K562 (cell line): ENCODE measurements around the gene LLGL1. TPM values are rescaled to one million over a fixed set of nuclear protein-coding genes. Genes with fewer than 3 reads are reported as not detected.

Experiments used
- ARHGAP35 ChIP-seq: fragments of 450-650 bp; IDR thresholded peaks from 2 replicates; pipeline ENCODE4 v1.6.1; 2018; ENCODE audit not compliant: partially characterized antibody
- CHCHD3 ChIP-seq: fragments of 250-450 bp; sonication (Bioruptor Pico); IDR thresholded peaks from 2 replicates; pipeline ENCODE4 v2.1.2; 2022; ENCODE audit warnings: mild to moderate bottlenecking
- CREBBP ChIP-seq: IDR thresholded peaks from one replicate; pipeline ENCODE4 v1.6.1; 2012; ENCODE audit warnings: low read depth, mild to moderate bottlenecking, control low read depth, inconsistent platforms, low read length
- DNMT1 ChIP-seq: fragments of 450-650 bp; IDR thresholded peaks from 2 replicates; pipeline ENCODE4 v1.6.1; 2016; ENCODE audit warnings: antibody characterized with exemption, mild to moderate bottlenecking
- HDAC8 ChIP-seq: fragments of 450-650 bp; IDR thresholded peaks from 2 replicates; pipeline ENCODE4 v1.6.1; 2016; ENCODE audit warnings: mild to moderate bottlenecking, missing genetic modification characterization, moderate library complexity, missing compliant biosample characterization
- HNRNPLL ChIP-seq: fragments of 200-400 bp; formaldehyde crosslinking; IDR thresholded peaks from 2 replicates; pipeline ENCODE4 v1.6.1; 2017; ENCODE audit warnings: low read length, low read depth, mild to moderate bottlenecking; ENCODE audit not compliant: poor library complexity, severe bottlenecking
- L3MBTL2 ChIP-seq: fragments of 450-650 bp; IDR thresholded peaks from 2 replicates; pipeline ENCODE4 v1.6.1; 2016; ENCODE audit warnings: mild to moderate bottlenecking, moderate library complexity
- MYC ChIP-seq, 2 experiments: fragments of 250-450 bp in 1 of 2; sonication (Bioruptor Pico) in 1 of 2; IDR thresholded peaks; 2 replicates each; pipeline versions ENCODE4 v1.5.1 to v1.6.1; 2012 to 2021; ENCODE audit warnings: low read depth in 2 of 2, borderline replicate concordance in 1 of 2, improper control_type of control experiment in 1 of 2, low read length in 1 of 2, mild to moderate bottlenecking in 1 of 2, moderate library complexity in 1 of 2
- NFIX ChIP-seq: fragments of 250-450 bp; sonication (Bioruptor Pico); IDR thresholded peaks from 2 replicates; pipeline ENCODE4 v1.4.0; 2020; ENCODE audit warnings: low read depth, mild to moderate bottlenecking, moderate library complexity
- NRF1 ChIP-seq, 2 experiments: fragments of 450-650 bp; IDR thresholded peaks in 1 of 2; conservative IDR thresholded peaks in 1 of 2; 2 replicates each; pipeline ENCODE4 v1.6.1; 2014; ENCODE audit warnings: mild to moderate bottlenecking in 2 of 2
- PRMT5 ChIP-seq: sonication (generic); formaldehyde crosslinking; IDR thresholded peaks from 2 replicates; pipeline ENCODE4 v1.5.0; 2020; ENCODE audit warnings: missing genetic modification reagents
- SUPT5H ChIP-seq: fragments of 450-650 bp; IDR thresholded peaks from 2 replicates; pipeline ENCODE4 v1.6.1; 2016
- USF1 ChIP-seq: sonication (generic); formaldehyde crosslinking; IDR thresholded peaks from 2 replicates; pipeline ENCODE4 v1.9.0; 2022; ENCODE audit warnings: mild to moderate bottlenecking, missing genetic modification reagents
- VEZF1 ChIP-seq: fragments of 200-800 bp; sonication (Bioruptor generic); IDR thresholded peaks from 2 replicates; pipeline ENCODE4 v1.6.1; 2017; ENCODE audit warnings: missing genetic modification characterization, missing compliant biosample characterization
- YY1 ChIP-seq, 3 experiments: IDR thresholded peaks; 2 replicates each; pipeline ENCODE4 v1.6.1; 2011; ENCODE audit warnings: low read length in 2 of 3, mild to moderate bottlenecking in 2 of 3, moderate library complexity in 2 of 3, borderline replicate concordance in 1 of 3, control low read depth in 1 of 3, low read depth in 1 of 3; ENCODE audit not compliant: insufficient read depth in 3 of 3, insufficient replicate concordance in 2 of 3, control insufficient read depth in 1 of 3, insufficient read length in 1 of 3; ENCODE audit errors: extremely low read depth in 1 of 3
- ZNF12 ChIP-seq: sonication (generic); formaldehyde crosslinking; IDR thresholded peaks from 2 replicates; pipeline ENCODE4 v1.4.0; 2020; ENCODE audit warnings: mild to moderate bottlenecking, missing genetic modification reagents
- ZNF518B ChIP-seq: fragments of 250-450 bp; sonication (Bioruptor Pico); IDR thresholded peaks from 2 replicates; pipeline ENCODE4 v1.5.0; 2021; ENCODE audit warnings: mild to moderate bottlenecking, moderate library complexity
- polyA plus RNA-seq, 8 experiments: library from polyadenylated mRNA; depleted of rRNA in 4 of 8; stranded (reverse) in 5 of 8; unstranded in 3 of 8; fragments of >200 nt; fragmentation: Nextera tagmentation in 2 of 8; fragmentation: Illumina TruSeq in 1 of 8; extraction: Ambion mirVana in 2 of 8; extraction: Trizol in 1 of 8; gene quantifications; 2 replicates each; pipeline versions ENCODE4 v1.2.1 to v1.2.3, GENCODE V29; 2011 to 2014; ENCODE audit warnings: inconsistent platforms in 1 of 8, missing spikeins in 1 of 8
- total RNA-seq, 7 experiments: library from RNA; depleted of rRNA in 6 of 7; stranded (reverse); fragments of >200 nt in 6 of 7; fragmentation: Illumina TruSeq in 2 of 7; extraction: Trizol in 2 of 7; gene quantifications; 2 replicates each; pipeline versions ENCODE4 v1.2.1 to v1.2.3, GENCODE V29; 2011 to 2021; ENCODE audit warnings: low replicate concordance in 1 of 7
- TF ChIP-seq, protein P1 (sequence below): fragments of 450-650 bp; conservative IDR thresholded peaks from 2 replicates; pipeline ENCODE4 v1.6.1; 2016; ENCODE audit warnings: missing genetic modification characterization, low read depth, mild to moderate bottlenecking, control low read depth, missing compliant biosample characterization

The LLGL1 gene
- total and polyA plus RNA-seq, 9 of the 15 experiments (the other 6 are each of a cell fraction or from before 2014, with no cell fraction given): 0.11 to 12.9 (median 5.3) TPM; not detected in 1

- TF ChIP-seq VEZF1 (CRISPR knock-in tag) (peak; percentile 88), DNMT1 (no peak), HDAC8 (tag) (no peak), ARHGAP35 (no peak), NRF1 (conservative IDR thresholded peaks at IDR 0.05 in 1 of 2, IDR thresholded peaks at IDR 0.05 in 1 of 2) (no peak; a peak in 1 of 4 replicates), PRMT5 (no peak), L3MBTL2 (peak; percentile 62; the same call in 1 of the 2 replicates), CREBBP (no peak), CHCHD3 (CRISPR knock-in tag) (no peak), ZNF12 (CRISPR knock-in tag) (no peak), NFIX (CRISPR knock-in tag) (no peak), SUPT5H (peak; percentile 44; the same call in 1 of the 2 replicates), HNRNPLL (no peak), USF1 (CRISPR knock-in tag) (no peak), YY1 (IDR thresholded peaks at IDR 0.05; ENCODE audit: borderline replicate concordance in 1 of 3, control insufficient read depth in 1 of 3, extremely low read depth in 1 of 3, insufficient read depth in 3 of 3, insufficient read length in 1 of 3, insufficient replicate concordance in 2 of 3, low read depth in 1 of 3, low read length in 2 of 3) (peak in 1 of 3 experiments; percentile 32), MYC (IDR thresholded peaks at IDR 0.05; ENCODE audit: low read depth, low read length) (peak; percentile 49), MYC (CRISPR knock-in tag; IDR thresholded peaks at IDR 0.05; ENCODE audit: borderline replicate concordance, low read depth) (no peak), ZNF518B (no peak)
- TF ChIP-seq, protein P1, sequence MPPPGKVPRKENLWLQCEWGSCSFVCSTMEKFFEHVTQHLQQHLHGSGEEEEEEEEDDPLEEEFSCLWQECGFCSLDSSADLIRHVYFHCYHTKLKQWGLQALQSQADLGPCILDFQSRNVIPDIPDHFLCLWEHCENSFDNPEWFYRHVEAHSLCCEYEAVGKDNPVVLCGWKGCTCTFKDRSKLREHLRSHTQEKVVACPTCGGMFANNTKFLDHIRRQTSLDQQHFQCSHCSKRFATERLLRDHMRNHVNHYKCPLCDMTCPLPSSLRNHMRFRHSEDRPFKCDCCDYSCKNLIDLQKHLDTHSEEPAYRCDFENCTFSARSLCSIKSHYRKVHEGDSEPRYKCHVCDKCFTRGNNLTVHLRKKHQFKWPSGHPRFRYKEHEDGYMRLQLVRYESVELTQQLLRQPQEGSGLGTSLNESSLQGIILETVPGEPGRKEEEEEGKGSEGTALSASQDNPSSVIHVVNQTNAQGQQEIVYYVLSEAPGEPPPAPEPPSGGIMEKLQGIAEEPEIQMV (tag): no peak
Measured at GRCh38 chr17:18246880-18247612, 21.6 kb downstream of the LLGL1 start (continued).
